OCI-LY3 (cell line): ENCODE results near the gene TRDN.

Experiments used
- EZH2phosphoT487 ChIP-seq: fragments of 200-600 bp; shearing (Covaris generic); IDR thresholded peaks from 2 replicates; pipeline ENCODE4 v1.6.1; 2018; ENCODE audit warnings: antibody characterized with exemption, mixed run types, low read depth
- TF ChIP-seq, protein P1 (sequence below): fragments of 200-600, 300-600 bp; sonication (generic); IDR thresholded peaks from 2 replicates; pipeline ENCODE4 v1.5.1; 2014; ENCODE audit warnings: antibody characterized with exemption, low read length, low read depth

DNA sequence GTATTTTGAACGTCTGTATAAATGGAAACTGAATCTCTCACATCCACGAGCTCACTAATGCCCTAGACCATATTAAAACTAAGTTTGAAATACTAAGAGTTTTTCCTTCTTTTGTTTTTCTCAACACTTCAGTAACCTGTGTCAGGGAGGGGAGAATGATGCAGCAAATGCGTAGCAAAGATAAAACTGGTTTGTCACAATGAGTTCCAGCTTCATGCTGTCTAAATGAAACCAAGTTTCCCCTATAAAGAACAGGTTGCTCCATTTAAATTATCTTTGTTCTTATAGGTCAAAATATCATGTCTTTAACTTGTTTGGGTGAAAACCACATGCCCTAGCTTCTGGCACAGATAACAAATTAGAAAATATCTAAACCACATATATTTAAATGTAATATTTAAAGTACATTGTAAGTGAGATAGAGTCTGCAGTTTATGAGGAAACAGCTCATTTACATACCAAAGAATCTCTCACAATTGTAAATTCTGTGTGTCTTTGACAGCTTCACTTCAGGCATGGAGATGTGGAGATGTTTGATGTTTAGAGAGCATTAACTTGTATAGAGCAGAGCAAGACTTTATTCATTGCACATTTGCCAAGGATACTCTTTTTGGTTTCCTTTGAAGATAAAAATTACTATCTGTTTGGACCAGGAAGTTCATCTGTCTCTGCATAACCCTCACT, 7.3 kb downstream of the TRDN start:
- TF ChIP-seq, protein P1, sequence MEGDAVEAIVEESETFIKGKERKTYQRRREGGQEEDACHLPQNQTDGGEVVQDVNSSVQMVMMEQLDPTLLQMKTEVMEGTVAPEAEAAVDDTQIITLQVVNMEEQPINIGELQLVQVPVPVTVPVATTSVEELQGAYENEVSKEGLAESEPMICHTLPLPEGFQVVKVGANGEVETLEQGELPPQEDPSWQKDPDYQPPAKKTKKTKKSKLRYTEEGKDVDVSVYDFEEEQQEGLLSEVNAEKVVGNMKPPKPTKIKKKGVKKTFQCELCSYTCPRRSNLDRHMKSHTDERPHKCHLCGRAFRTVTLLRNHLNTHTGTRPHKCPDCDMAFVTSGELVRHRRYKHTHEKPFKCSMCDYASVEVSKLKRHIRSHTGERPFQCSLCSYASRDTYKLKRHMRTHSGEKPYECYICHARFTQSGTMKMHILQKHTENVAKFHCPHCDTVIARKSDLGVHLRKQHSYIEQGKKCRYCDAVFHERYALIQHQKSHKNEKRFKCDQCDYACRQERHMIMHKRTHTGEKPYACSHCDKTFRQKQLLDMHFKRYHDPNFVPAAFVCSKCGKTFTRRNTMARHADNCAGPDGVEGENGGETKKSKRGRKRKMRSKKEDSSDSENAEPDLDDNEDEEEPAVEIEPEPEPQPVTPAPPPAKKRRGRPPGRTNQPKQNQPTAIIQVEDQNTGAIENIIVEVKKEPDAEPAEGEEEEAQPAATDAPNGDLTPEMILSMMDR: no peak
- TF ChIP-seq EZH2phosphoT487: no peak
